ENCODE measurements around the gene MYBPHL.

Gene MYBPHL

GRCh38 chr1:109306832-109307273, at the start of gene MYBPHL:
TSS of gene MYBPHL (minus strand) at chr1:109307011. CDS start at chr1:109306991, 20 bp downstream.
- no peak for DNase-seq (ENCODE audit: low read depth in 2 of 2)

DNA sequence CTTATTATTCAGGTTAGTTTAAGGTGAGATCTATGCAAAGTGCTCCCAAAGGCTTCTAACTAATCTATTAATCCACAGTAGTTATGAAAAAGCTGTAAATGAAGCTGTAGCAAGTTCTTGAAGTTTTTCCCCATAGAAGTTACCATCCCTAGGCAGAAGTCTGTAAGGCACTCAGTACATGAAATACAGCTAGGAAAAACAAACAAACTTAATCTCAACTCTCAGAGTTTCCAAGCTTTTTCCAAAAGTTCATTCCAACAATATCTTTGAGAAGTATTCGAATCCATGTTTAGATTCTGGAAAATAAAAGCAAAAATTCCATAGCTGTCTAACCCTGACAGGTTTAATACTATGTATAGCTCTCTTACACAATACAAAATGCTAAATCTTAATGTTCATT, 49.7 kb upstream of the MYBPHL start:
- no peak for DNase-seq (ENCODE audit: low read depth in 2 of 2)

DNA sequence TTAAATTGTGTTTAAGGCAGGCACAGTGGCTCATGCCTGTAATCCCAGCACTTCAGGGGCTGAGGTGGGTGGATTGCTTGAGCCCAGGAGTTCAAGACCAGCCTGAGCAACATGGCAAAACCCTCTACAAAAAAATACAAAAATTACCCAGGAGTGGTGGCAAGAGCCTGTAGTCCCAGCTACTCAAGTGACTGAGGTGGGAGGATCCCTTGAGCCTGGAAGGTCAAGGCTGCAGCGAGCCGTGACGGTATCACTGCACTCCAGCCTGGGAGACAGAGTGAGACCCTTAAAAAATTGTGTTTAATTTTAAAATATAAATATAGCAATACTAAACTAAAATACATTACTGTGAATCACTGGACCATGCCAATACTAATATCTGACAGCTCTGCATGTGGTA, 48.1 kb upstream of the MYBPHL start:
- DNase-seq (ENCODE audit: low read depth in 2 of 2), result no peak

DNA sequence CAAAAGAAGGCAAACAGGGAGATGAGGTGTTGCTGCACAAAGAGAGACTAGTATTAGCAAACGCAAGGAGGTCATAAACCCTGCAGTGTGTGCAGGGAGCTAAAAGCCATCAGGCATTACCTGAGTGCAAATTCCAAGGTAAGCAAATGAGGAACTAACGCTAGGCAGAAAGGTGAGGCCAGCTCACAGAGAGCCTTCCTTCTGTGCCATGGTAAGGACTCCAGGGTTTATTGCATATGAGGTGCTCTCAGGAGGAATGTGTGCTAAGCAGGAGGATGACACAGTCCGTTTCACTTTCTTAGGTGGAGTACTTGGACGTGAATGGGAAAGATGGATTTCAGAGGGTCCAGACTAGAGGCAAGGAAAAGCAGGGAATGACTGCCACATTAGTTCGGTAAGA, 44.6 kb upstream of the MYBPHL start:
- DNase-seq (ENCODE audit: low read depth in 2 of 2), result no peak

DNA sequence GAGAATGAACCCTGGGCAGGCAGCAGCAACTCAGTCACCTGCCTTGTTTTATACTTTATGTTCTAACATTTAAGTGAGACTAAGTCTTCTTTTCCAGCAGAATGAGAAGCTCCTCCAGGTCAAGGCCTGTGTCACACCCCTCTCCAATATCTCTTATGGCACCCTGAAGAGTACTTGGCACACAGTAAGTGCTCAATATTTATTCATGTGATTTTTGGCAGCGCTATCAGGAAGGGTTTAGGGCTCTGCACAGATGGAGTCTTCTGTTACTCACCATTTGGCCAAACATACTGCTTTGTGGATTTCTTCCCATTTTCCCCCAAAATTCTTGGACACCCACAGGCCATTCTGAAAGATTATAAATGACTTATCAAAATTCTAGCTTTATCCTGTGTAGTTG, 43.8 kb upstream of the MYBPHL start:
- DNase-seq (ENCODE audit: low read depth in 2 of 2), result no peak

DNA sequence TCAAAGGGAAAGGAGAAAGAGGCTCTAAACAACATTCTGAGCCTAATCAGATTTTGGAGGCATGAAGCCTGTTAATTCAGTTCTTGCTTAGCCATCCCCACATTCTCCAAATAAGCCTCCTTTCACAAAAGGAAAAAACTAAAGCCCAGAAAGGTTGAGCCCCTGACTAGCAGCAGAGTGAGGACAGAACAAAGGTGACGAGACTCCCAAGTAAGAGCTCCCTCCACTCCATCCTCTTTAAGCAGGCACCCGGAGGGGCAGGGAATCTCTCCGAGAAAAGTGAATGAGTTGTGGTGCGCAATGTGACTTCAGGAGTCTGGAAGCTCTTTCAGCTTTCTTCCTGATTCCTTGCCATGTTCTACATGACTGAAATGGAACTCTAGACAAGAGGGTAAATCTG, 43.4 kb upstream of the MYBPHL start:
- no peak for DNase-seq (ENCODE audit: low read depth in 2 of 2)

GRCh38 chr1:109347511-109347910, 40.7 kb upstream of the MYBPHL start:
- no peak for DNase-seq (ENCODE audit: low read depth in 2 of 2)

DNA sequence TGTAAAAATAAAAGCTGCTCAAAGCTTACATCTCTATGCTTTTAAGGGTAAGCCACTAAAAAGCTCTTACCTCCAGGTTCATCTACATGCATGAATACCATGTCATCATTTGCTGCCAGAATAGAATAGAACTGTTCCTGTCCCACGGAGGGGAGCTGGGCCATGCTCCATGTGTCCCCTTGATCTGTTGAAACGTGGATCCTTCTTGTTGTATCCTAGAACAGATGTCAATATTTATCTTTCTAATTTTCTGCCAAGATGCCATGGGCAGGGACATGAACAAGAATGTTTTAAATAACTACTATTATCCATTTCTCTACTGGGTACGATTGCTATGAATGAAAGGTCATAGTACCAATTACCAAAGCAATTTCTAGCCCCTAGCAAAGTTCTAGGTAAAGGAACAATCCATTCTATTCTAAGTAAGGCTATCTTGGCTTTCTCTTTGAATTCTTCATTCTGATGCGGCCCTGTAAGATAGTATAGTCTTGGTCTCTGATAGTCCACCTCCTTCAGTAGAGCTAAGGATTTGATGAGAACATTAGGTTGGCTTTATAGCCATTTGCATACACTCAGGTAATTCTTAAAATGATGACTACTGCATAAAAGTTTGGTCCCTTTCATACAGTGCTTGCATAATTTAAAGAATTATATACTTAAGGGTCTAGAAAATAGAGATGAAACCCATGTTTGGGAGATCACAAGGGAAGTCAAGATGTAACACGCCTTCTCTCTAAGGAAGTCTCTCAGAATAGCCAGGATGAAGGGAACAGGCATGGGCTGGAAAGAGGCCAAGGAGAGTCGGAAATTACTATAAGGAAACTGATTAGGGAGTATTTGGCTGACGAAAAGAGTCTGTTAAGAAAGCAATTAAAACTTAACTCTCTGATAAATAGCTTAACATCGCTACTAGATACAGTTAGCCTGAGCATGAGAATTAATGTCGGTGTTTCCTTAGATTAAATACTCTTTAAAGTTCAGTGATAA, 35.4 kb upstream of the MYBPHL start:
- no peak for DNase-seq (ENCODE audit: low read depth in 2 of 2)

DNA sequence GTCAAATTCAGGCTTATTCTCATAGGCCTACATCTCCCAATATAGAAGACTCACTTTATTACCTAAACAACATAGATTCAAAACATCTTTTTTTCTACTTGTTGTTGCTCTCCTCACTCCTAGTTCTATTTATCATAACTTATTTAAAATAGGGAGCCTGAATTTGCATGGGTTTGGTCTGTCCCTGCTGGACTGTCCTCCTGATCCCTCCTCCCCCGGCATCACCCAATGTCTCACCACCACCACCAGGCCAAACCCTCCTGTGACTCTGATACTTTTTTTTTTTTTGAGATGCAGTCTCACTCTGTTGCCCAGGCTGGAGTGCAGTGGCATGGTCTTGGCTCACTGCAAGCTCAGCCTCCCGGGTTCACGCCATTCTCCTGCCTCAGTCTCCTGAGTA, 31.8 kb upstream of the MYBPHL start:
- no peak for DNase-seq (ENCODE audit: low read depth in 2 of 2)

DNA sequence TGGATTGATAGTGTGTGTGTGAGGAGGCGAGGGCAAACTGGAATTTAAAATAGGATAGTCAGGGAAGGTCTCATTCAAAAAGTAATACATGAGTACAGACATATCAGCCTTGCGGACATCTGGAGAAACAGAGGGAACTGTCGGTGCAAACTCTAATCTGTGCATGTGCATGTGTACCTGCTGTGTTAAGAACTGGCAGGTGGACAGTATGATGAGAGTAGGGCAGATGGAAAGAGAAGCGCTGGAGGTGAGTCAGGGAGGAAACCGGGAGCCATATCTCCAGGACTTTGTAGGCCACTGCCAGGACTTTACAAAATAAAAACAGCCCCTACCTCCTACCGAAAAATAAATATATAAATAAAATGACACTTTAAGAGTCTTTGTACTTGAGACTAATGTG, 31.3 kb upstream of the MYBPHL start:
- no peak for DNase-seq (ENCODE audit: low read depth in 2 of 2)

- no peak for DNase-seq (ENCODE audit: low read depth in 2 of 2)
These were observed 28.3 kb upstream of the MYBPHL start for GRCh38 chr1:109335091-109335490.

GRCh38 chr1:109331113-109331512, 24.3 kb upstream of the MYBPHL start:
- DNase-seq (ENCODE audit: low read depth in 2 of 2), result no peak

GRCh38 chr1:109327285-109327684, 20.5 kb upstream of the MYBPHL start:
- no peak for DNase-seq (ENCODE audit: low read depth in 2 of 2)

DNA sequence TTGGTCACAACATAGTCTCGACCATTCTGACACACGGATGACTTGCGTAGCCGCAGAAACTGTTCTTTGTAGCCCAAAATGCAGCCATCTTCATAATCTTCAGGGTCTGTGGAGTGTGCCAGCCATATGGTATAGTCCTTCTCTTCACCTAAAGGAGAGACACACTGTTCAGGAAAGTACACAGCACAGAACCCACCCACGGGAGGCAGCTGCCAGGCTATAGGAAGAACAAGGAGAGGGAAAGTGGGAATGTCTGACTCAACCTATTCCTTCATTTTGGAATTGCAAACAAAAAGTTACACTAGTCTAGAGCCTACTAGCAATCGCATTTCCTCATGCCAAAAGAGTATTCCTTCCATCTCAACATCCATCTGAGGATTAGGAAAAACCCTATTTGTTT, 16.2 kb upstream of the MYBPHL start:
- no peak for DNase-seq (ENCODE audit: low read depth in 2 of 2)

- no peak for DNase-seq (ENCODE audit: low read depth in 2 of 2)
These were observed 12.3 kb upstream of the MYBPHL start for GRCh38 chr1:109319114-109319513.

DNA sequence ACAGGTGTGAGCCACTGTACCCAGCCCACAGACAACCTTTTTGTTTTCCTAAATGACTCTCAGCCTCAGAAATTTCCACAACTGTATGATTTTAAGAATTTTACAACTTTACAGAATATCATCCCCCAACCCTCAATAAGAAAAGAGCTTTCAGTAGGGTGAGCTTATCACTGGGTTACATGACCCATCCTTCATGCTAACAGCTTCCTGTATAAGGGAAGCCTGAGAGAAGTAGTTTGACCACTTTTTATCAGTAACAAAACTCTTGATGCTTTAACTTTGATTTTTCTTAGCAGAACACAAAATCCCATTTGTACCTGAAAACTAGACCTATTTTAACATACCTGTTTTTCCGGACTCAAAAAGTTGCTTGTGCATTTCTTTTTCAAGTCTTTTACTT, 9.7 kb upstream of the MYBPHL start:
- no peak for DNase-seq (ENCODE audit: low read depth in 2 of 2)

DNA sequence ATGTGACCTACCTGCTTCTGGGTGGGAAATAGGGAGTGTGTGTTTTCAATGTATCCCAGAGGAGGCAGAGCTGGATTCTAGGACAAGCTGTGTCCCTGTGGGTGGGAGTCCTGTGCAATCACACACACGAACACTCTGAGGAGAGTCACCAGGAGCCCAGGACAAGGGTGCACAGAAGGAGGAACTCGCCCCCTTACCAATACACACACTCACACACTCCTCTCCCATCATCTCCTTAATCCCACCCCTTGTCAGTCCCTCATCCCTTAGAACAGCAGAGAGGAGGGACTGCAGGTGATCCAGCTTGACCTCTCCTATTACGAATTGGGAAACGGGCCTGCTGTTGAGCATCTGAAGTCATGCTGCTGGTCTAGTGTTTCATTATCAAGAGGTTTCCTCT, 8.5 kb upstream of the MYBPHL start:
- no peak for DNase-seq (ENCODE audit: low read depth in 2 of 2)

- DNase-seq (ENCODE audit: low read depth in 2 of 2), result no peak
These were observed 8.0 kb upstream of the MYBPHL start for GRCh38 chr1:109314795-109315194.

GRCh38 chr1:109312978-109313775, 6.4 kb upstream of the MYBPHL start:
- DNase-seq (ENCODE audit: low read depth in 2 of 2), result no peak

- DNase-seq (ENCODE audit: low read depth in 2 of 2), result no peak
These were observed 5.4 kb upstream of the MYBPHL start for GRCh38 chr1:109312246-109312645.

DNA sequence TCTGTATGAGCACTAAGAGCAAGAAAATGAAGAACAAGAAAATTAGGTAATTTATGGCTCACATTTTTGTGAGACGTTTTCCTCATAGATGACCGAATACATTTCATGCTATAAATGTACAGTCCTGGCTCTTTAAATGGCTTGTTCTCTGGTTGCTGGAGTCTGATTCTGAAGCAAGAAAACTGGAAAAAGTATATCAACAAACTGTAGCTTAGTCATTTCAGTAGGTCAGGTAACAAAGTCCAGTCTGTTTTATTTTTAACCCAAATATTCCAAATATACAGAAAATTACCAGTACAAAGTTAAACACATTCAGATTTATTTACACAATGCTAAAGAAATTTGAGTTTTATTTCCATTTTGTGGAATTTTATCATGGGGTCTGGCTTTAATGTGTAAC, 2.5 kb upstream of the MYBPHL start:
- no peak for DNase-seq (ENCODE audit: low read depth in 2 of 2)

- DNase-seq (ENCODE audit: low read depth in 2 of 2), result no peak
These were observed 637 bp upstream of the MYBPHL start for GRCh38 chr1:109307274-109308021.

Data from stimulated activated CD4-positive, alpha-beta T cell treated with anti-CD3 and anti-CD28 coated beads, Interleukin-1b, Interleukin-23, amount 100 ng/mL, for 4 hours (primary cell).